GM12801 (cell line): ENCODE data around the gene CIT.

Experiments used
- TF ChIP-seq, protein P1 (sequence below): IDR thresholded peaks from one replicate; pipeline ENCODE4 v1.5.1; 2011; ENCODE audit warnings: control low read depth; ENCODE audit not compliant: insufficient read length; ENCODE audit errors: extremely low read depth

Gene CIT

DNA sequence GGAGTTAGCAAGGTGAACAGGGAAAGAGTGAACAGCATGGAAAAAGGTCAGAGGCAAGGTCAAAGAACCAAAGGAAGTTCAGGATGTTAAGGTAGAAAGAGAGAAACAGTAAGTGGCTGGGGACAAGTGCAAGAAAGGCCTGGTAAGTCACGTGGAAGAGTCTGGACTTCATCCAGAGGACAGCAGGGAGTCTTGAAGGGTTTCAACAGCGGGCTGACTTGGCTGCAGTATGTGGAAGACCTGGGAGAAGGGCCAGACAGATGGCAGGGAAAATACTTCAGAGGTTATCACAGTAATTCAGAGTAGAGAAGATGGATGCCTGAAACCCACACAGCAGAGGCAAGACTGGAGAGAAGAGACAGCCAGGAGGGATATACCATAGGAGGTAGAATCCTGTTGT, 34.0 kb downstream of the CIT start:
- TF ChIP-seq, protein P1, sequence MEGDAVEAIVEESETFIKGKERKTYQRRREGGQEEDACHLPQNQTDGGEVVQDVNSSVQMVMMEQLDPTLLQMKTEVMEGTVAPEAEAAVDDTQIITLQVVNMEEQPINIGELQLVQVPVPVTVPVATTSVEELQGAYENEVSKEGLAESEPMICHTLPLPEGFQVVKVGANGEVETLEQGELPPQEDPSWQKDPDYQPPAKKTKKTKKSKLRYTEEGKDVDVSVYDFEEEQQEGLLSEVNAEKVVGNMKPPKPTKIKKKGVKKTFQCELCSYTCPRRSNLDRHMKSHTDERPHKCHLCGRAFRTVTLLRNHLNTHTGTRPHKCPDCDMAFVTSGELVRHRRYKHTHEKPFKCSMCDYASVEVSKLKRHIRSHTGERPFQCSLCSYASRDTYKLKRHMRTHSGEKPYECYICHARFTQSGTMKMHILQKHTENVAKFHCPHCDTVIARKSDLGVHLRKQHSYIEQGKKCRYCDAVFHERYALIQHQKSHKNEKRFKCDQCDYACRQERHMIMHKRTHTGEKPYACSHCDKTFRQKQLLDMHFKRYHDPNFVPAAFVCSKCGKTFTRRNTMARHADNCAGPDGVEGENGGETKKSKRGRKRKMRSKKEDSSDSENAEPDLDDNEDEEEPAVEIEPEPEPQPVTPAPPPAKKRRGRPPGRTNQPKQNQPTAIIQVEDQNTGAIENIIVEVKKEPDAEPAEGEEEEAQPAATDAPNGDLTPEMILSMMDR, result no peak

DNA sequence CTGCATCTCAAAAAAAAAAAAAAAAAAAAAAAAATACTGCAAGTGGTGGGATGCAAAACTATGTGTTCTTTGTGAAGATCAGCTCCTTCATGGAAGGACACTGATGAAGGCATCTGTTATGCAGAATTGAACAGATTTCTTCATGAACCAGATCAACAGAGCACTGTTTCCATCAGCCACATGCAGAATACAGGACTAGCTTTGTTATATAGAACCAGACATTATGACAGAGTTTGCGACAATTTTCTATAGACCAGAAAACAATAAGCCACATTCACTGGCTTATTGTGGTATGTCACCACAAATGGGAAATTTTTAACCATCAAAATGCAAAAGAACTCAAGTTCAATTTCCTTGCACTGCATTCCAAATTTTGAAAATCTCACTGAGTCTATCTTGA, 34.7 kb downstream of the CIT start:
- TF ChIP-seq, protein P1, result no peak

DNA sequence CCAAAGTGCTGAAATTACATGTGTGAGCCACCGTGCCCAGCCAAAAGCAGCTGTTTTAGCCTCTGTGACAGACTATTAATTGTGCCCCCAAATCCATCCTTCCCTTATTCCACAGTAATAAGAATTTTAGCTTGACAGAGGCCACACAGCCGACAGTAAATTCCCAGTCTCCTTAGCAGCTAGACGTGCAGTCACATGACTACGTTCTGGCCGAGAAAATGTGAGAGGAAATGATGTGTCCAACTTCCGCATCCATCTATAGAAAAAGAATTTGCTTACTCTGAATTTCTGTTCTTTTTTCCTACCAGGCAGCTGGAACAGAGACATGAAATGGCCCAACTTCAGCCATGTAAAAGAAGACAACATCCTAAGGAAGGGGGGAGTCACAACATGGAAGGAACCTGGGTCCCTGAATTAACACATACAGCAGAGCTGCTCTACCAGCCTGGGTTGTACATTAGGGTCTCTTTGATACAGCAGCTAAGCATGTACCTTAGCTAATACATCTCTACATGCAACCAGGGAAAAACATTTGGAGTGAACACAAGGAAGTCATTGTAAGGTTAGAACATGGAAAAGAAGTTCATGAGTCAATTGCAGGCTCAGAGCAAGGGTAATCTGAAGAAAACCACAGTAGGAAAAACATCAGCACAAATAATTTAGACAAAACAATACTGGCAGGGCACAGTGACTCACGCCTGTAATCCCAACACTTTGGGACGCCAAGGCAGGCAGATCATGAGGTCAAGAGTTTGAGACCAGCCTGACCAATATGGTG, 35.5 kb downstream of the CIT start:
- TF ChIP-seq, protein P1, result no peak

DNA sequence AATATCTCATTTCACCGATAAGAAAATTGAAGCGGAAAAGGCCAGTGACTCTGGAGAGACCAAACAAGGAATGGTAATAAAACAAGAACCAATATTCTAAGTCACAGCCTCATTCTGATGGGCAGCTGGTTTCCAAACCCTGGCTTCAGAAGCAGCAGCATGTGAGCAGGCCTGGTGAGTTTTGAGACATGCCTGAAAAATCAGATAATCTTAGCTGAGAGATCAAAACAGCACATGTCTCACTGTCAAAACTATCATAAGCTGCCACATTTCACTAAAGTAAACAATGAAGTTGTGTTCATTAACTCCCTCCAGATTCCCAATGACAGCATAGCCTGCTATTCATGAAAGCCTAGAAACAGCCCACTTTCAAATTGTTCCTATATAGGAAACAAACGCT, 36.5 kb downstream of the CIT start:
- TF ChIP-seq, protein P1, result no peak

DNA sequence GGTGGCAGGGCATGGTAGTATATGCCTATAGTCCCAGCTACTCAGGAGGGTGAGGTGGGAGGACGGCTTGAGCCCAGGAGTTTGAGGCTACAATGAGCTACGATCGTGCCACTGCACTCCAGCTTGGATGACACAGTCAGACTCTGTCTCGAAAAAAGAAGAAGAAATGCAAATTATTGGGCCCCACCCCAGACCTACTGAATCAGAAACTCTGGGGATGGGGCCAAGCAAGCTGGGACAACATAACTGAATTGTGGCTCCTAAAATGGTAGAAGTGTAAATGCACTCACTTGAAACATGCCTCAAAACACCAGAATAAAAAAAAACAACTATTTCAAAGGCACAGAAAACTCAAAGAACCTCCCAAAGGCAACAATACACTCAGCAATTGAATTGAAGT, 37.0 kb downstream of the CIT start:
- TF ChIP-seq, protein P1, result no peak

DNA sequence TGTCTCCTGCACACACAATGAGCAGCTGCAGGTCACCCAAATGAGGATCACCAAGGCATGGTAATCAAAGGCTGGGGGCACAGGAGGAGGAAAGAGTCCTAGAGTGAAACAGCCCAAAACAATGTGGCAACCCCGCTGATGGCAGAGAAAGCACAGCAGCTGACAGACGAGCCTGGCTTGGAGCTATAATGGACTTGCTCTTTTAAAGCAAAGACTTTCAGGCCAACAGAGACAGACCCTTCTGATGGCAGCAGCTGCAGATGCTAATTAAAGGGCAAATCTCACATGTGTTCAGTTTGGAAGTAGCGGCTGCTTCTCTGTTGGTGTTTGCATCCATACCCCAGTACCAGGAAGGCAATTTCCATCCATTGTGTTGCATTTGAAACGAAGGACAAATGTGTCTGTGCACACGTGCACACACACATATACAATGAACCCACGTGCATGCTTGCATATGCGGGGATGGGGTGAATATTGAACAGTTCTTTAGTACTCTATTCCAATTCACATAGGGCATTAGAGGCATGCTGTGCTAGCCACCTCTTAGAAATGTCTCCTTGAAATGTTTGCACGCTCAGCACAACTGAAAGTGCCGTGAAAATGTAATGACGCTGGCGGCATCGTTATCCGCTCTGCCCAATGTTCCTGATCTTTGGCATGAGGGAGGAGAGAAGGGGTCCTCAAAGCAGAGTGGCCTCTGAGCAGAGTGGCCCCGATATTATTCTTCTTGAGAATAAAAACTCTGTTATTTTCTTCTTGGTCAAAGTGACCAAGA, 38.1 kb downstream of the CIT start:
- TF ChIP-seq, protein P1, result no peak

DNA sequence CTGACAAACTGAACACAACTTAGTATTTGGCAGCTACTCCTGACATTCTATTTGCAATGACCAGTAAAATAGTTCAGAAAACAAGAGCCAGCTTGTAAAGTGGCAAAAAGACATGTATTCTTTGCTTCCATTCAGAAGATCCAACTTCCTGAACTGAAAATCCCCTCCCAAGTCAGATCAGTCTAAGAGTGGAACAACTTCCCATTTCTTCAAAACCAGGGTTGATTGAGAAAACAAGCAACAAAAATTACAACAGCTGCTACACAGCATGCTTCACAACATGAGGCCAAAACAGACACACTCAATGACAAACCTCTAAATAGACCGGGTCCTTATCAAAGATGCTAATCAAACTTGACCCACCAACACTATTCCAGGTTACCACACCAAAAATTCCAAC, 40.3 kb downstream of the CIT start:
- TF ChIP-seq, protein P1, result no peak
